Transverse colon (tissue), 4 donors: Measurements from ENCODE around the gene CAPZA2.

Experiments used
- CTCF ChIP-seq, 5 experiments: fragments of 200-600 bp in 3 of 5; fragments of 450-650 bp in 2 of 5; sonication (generic) in 3 of 5; IDR thresholded peaks; 1 replicate in 2 of 5; 2 replicates in 3 of 5; pipeline ENCODE4 v1.5.1; 2016 to 2017; ENCODE audit warnings: antibody characterized with exemption in 5 of 5, inconsistent platforms in 3 of 5, mild to moderate bottlenecking in 2 of 5, moderate library complexity in 1 of 5
- EP300 ChIP-seq: sonication (generic); formaldehyde crosslinking; IDR thresholded peaks from one replicate; pipeline ENCODE4 v1.6.1; 2017; ENCODE audit warnings: antibody characterized with exemption, low read depth
- POLR2A ChIP-seq: fragments of 450-650 bp; IDR thresholded peaks from one replicate; pipeline ENCODE4 v1.6.1; 2016; ENCODE audit warnings: antibody characterized with exemption, mild to moderate bottlenecking, moderate library complexity
- POLR2AphosphoS5 ChIP-seq, 3 donors: sonication (generic); formaldehyde crosslinking; IDR thresholded peaks; one replicate each; pipeline ENCODE4 v1.6.1; 2016; ENCODE audit warnings: antibody characterized with exemption in 3 of 3

- TF ChIP-seq CTCF (IDR thresholded peaks at IDR 0.05) (no peak), POLR2A (no peak), POLR2AphosphoS5 (IDR thresholded peaks at IDR 0.05) (no peak), EP300 (no peak)
Observed at GRCh38 chr7:116970238-116970910, 108.0 kb downstream of the CAPZA2 start.
